Stimulated activated CD4-positive, alpha-beta T cell treated with anti-CD3 and anti-CD28 coated beads, Interleukin-4, amount 100 ng/mL, for 1 hour (primary cell): ENCODE data around the gene UBXN11.

Experiments used
- DNase-seq: peaks from one replicate; pipeline ENCODE4 v3.0.0-alpha.2; 2020

Gene UBXN11

GRCh38 chr1:26306290-26307229 lies at the start of gene UBXN11:
UBXN11 (minus strand) TSS chr1:26306636; CDS start chr1:26302883, 3,753 bp downstream.
- DNase-seq, result peak; percentile 88

GRCh38 chr1:26356106-26356505 lies 49.7 kb upstream of the UBXN11 start:
- DNase-seq, result no peak

- DNase-seq, result no peak
Measured at GRCh38 chr1:26354972-26355371, 48.5 kb upstream of the UBXN11 start.

DNA sequence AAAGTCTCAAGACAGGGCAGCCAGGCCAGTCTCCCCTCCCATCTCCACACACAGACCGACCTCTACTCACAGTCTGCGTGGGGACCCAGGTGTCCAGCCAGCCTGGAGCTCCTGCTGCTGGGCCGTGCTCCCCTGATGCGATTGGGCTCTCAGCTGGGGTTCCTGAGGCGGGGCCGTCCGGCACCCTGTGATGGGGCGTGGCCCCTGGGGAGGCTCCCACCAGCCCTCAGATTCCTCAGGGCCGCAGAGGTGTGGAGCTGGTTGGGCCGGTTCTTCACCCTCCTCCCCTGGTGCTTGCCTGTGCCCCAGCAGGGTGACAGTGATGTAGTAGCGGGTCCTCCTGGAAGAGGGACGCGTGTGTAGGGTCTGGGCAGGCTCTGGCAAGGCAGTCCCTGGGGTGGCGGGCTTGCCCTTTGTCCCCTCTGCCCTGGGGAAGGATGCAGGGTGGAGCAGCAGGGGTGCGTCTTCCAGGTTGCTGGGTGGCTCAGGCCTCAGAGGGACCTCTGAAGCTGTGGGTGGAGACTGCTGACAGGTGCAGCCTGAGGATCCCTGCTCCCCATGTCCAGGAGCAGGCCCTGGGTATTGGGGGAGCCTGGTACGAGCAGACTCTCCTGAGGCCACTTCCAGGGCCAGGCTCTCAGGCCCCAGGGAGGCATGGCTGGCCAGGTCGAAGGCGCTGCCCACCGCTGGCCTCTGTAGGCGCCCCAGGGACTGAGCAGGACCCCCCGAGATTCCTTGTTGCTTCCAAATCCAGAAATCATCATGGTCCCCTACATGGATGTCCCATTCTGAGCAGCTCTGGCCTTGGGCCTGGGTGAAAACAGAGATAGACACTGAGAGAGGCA lies 47.8 kb upstream of the UBXN11 start, which contains the start of gene CRYBG2:
TSS of gene CRYBG2 (minus strand) at position 155 of the 845 bp plus-strand sequence. CDS start 7,473 bp downstream, outside the sequence.
- DNase-seq, result no peak

DNA sequence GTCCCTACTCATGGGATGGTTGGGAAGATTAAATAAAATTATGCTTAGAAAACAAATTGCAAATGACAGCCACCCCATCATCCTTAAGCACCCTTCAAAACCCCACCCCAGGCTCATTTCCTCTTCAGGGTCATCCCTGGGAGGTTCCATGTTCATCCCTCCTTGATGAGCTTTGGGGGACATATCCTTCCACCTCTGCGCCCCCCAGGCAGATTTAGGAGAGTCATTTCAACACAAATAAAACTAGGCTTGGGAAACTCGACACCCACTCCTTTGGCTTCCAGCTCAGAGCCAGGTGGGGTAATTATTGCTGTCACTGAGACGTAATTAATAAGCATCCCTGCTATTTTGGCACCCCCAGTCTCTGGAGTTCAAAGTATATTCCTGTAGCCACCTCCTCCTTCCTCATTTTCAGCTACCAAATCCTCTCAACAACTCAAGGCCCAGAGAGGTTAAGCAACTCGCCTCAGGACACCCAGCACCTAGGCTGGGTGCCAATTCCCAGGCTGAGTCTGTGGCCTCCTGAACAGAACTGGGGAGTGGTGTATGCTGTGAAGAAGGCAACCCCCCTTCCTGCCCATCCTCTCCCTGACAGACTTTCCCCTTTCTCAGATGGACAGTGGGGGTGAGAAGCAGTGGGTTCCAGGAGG lies 46.9 kb upstream of the UBXN11 start:
- DNase-seq, result no peak

DNA sequence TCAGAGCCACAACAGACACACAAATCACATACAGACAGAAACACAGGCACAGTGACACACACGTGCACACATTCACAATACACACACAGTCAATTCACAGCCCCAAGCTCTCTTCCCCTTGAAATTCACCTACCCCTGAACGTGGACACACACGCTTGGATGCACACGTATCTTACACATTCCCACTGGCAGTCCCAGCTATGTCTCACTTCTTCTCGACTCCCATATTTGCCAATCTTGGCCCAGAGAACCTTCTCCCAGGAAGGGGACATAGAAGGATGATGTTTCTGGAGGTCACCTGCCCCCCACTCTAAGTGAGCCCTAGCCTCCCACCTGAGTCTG lies 45.9 kb upstream of the UBXN11 start:
- DNase-seq, result no peak

- no peak for DNase-seq
Measured at GRCh38 chr1:26351590-26352337, 45.3 kb upstream of the UBXN11 start.

DNA sequence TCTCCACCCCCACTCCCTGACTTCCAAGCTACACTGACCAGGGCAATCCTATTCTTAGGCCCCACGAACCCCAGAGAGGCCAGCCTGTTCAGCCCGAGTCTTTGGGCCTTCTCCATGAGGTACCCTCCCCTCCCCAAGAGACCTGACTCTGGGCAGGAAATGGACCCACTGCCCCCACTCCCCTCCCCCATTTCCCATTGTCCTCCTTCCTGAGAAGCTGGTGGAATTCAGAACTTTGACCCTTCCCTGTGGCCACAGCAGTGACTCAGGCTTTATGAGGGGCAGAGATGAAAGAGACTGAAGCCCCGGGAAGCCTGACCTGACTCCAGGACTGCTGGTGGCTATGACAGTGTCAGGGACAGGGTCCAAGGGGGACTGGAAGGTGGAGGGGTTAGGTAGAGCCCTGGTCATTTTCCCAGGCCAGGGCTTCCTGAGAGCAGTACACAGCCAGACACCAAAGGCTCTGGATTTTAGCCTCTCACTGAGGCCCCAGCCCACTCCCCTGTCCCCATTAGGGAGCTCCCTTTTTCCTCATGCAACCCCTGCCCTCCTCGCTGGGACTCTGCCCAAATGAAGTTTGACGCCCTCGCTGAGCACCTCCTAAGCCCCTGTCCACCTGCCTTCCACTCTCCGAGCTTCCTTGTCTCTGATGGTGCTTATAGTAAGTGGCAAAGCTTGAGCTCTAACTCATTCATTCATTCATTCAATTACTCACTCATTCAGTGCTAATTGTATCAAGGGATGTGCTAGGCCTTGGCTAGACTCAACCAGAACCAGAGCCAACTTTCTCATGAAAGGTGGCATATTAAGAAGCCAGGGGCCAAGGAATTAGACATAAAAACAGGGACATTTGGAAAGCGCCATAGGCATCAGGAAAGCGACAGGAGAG lies 44.5 kb upstream of the UBXN11 start:
- DNase-seq, result no peak

DNA sequence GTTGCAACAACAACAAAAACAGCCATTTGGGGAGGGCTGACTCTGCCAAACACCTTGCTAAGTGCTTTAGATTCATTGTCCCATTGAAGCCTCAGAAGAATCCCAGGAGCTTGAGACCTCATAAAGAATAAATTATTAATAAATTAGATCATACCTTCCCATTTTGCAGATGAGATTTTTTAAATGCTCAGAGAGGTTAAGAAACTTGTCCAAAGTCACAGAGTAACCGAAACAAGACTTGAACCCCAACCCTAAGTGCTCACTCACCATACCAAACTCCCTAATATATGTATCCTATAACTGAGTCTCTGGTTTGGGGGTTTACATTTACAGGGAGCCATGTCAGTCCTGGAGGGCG lies 43.9 kb upstream of the UBXN11 start:
- no peak for DNase-seq

- DNase-seq, result no peak
Measured at GRCh38 chr1:26349877-26350244, 43.4 kb upstream of the UBXN11 start.

- DNase-seq, result no peak
Measured at GRCh38 chr1:26349188-26349876, 42.9 kb upstream of the UBXN11 start.

GRCh38 chr1:26346274-26347033 lies 40.0 kb upstream of the UBXN11 start:
- DNase-seq, result no peak

DNA sequence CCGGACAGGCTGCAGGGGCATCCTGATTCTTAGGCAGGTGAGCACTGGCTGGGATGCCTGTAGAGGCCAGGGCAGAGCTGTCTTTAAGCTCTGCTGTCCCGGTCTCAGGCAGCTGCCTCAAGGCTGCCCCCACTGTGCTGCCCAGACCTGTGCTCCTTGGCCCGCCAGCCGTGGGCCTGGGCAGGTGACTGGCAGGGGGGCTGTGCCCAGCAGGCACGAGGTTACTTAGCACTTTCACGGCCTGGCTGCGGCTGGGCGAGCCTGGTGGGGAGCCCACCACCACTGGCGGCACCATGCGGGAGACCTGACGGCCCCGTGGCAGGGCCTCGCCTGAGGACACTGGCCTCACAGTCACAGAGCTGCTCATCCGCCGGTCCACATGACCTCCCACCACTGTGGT lies 39.3 kb upstream of the UBXN11 start:
- no peak for DNase-seq

- DNase-seq, result no peak
Measured at GRCh38 chr1:26344147-26344920, 37.9 kb upstream of the UBXN11 start.

- no peak for DNase-seq
Measured at GRCh38 chr1:26340047-26340481, 33.6 kb upstream of the UBXN11 start.

- DNase-seq, result no peak
Measured at GRCh38 chr1:26338670-26339069, 32.2 kb upstream of the UBXN11 start.

DNA sequence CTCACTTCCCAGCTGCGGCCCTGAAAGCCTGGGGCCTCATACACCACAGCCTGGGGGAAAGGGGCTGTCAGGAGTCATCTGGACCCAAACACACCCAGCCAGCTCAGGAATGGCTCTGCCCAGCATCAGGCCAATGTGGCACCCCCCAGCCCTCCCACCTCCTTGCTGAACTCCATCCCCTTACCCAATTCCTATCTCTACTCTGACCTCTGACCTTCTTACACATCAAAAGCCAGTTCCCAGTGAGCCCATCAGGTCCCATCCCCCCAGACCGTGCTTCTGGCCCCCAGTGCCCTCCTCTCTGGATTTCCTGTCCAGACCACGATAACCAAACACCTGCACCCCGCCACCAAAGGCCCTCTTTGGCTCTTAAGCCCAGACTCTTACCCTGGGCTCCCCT lies 31.2 kb upstream of the UBXN11 start:
- DNase-seq, result no peak

DNA sequence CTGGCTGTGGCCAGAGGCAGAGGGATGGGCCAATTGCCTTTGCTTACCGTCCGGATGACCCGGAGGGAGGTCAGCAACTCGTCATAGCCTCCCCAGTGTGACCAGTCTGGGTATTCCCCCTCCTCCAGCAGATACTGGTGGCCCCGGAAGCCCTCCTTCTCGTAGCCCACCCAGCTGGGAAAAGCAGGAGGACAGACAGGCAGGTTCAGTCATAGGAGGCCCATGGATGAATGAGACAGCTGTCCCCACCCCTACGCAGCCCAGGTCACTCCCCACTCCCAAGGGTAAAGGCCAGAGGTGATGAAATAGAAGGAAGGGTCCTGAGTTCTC lies 30.7 kb upstream of the UBXN11 start:
- DNase-seq, result no peak

DNA sequence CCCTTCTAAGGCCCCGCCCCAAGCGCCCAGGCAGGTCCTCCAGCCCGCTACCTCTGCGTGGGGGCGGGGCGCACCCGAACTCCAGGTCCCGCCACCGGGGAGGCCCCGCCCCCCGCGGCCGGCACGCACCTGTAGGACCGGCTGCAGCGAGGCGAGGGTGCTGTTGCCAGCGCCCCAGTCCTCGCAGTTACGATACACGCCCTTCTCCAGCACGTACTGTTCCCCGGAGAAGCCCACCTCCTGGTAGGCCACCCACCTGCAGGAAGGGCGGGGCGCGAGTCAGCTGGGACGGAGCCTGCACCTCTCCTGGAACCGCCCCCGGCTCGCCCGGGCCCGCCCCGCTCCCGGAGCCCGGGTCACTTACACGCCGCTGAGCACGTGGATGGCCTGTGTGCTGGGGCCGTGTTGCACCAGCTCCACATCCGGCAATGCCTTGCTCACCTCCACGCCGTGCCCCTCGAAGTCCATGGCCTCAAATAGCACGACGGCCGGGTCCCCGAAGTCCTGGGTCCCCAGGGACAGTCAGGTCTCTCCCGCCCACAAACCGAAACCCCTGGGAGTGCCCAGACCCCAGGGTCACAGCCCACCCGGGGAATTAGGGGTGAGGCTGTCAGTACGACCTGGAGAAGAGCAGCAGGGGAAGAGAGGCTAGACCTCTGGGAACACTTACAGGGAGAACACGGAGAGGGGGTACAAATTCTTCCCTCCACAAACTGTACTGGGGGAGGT lies 30.2 kb upstream of the UBXN11 start:
- DNase-seq, result peak; percentile 86
